RWPE2 (cell line): ENCODE measurements around the gene OSM.

Experiments
- ATAC-seq: fragments of 200-7000 bp; cut with Tn5 transposase; 3 replicates; pipeline ENCODE4 v1.9.1; 2021; ENCODE audit warnings: low read depth
- DNase-seq: peaks from one replicate; pipeline ENCODE4 v3.0.0-alpha.2; 2020; ENCODE audit warnings: low spot score
- H3K27ac ChIP-seq: fragments of 450-650 bp; 2 replicates; pipeline ENCODE4 v1.5.1; 2017; ENCODE audit warnings: mild to moderate bottlenecking; ENCODE audit not compliant: poor library complexity, severe bottlenecking
- H3K27me3 ChIP-seq: fragments of 250-450 bp; sonication (Bioruptor Pico); 2 replicates; pipeline ENCODE4 v1.5.1; 2021; ENCODE audit warnings: mild to moderate bottlenecking, moderate library complexity; ENCODE audit not compliant: insufficient read depth, poor library complexity, severe bottlenecking
- H3K36me3 ChIP-seq: fragments of 250-450 bp; sonication (Bioruptor Pico); 2 replicates; pipeline ENCODE4 v1.5.1; 2020; ENCODE audit warnings: low read depth, mild to moderate bottlenecking, moderate library complexity
- H3K4me1 ChIP-seq: fragments of 250-450 bp; sonication (Bioruptor Pico); 2 replicates; pipeline ENCODE4 v1.5.1; 2021; ENCODE audit warnings: mild to moderate bottlenecking, moderate library complexity; ENCODE audit not compliant: insufficient read depth, poor library complexity, severe bottlenecking
- H3K4me3 ChIP-seq: fragments of 250-450 bp; sonication (Bioruptor Pico); 2 replicates; pipeline ENCODE4 v1.5.1; 2021; ENCODE audit warnings: mild to moderate bottlenecking, moderate library complexity; ENCODE audit not compliant: severe bottlenecking
- H3K9me3 ChIP-seq: fragments of 250-450 bp; sonication (Bioruptor Pico); 2 replicates; pipeline ENCODE4 v1.5.1; 2021; ENCODE audit warnings: mild to moderate bottlenecking, moderate library complexity; ENCODE audit not compliant: severe bottlenecking
- TF ChIP-seq, protein P1 (sequence below): fragments of 450-650 bp; IDR thresholded peaks from one replicate; pipeline ENCODE4 v1.5.1; 2017; ENCODE audit warnings: mild to moderate bottlenecking, moderate library complexity; ENCODE audit not compliant: poor library complexity, severe bottlenecking

The OSM gene

DNA sequence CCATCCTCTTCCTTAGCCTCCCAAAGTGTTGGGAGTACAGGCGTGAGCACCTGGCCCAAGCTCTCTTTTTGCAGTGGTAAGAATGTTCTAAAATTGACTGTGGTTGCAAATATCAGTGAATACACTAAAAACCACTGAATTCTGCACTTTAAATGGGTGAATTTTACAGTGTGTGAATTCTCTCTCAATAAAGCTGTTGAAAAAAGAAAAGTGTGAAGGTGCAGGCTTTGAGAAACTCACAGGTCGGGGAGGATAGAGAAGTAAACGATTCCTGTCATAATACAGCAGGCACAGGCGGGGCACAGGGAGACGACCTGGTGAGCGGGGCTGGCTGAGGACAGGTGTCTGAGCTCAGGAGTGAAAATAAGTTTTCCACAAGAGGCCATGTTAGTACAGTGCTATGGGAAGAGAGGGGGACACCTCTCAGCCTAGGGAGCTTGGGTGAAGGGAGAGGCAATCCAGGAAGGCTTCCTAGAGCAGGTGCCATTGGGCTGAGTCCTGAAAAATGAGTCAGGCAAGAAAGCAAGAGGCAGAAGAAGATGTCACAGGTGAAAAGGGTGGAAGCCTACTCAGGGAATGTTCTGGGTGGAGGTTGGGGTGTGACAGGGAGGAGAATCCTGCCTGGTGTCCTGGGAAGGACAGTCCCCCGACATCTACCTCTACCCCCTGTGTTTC, 46.2 kb downstream of the OSM start:
- TF ChIP-seq, protein P1, sequence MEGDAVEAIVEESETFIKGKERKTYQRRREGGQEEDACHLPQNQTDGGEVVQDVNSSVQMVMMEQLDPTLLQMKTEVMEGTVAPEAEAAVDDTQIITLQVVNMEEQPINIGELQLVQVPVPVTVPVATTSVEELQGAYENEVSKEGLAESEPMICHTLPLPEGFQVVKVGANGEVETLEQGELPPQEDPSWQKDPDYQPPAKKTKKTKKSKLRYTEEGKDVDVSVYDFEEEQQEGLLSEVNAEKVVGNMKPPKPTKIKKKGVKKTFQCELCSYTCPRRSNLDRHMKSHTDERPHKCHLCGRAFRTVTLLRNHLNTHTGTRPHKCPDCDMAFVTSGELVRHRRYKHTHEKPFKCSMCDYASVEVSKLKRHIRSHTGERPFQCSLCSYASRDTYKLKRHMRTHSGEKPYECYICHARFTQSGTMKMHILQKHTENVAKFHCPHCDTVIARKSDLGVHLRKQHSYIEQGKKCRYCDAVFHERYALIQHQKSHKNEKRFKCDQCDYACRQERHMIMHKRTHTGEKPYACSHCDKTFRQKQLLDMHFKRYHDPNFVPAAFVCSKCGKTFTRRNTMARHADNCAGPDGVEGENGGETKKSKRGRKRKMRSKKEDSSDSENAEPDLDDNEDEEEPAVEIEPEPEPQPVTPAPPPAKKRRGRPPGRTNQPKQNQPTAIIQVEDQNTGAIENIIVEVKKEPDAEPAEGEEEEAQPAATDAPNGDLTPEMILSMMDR = no peak
- DNase-seq (no peak), ATAC-seq (no peak)
- Histone ChIP-seq H3K4me1 (peaks cover 3% of the 10 kb centered on the region), H3K36me3 (no peaks in the 10 kb centered on the region), H3K27me3 (no peaks in the 10 kb centered on the region), H3K9me3 (no peaks in the 10 kb centered on the region), H3K4me3 (no peak overlapping the region), H3K27ac (no peak overlapping the region)

- no peaks in the 10 kb centered on the region for H3K27me3 ChIP-seq
- ATAC-seq = no peak
- no peaks in the 10 kb centered on the region for H3K9me3 ChIP-seq
- H3K27ac ChIP-seq = no peak overlapping the region
- peaks cover 3% of the 10 kb centered on the region for H3K4me1 ChIP-seq
- no peaks in the 10 kb centered on the region for H3K36me3 ChIP-seq
- TF ChIP-seq, protein P1 = no peak
- DNase-seq = no peak
- H3K4me3 ChIP-seq = no peak overlapping the region
Observed at GRCh38 chr22:30219668-30220278, 46.9 kb downstream of the OSM start.

GRCh38 chr22:30219049-30219654, 47.5 kb downstream of the OSM start:
- peaks cover under 1% of the 10 kb centered on the region for H3K4me1 ChIP-seq
- DNase-seq (no peak), ATAC-seq (no peak)
- no peaks in the 10 kb centered on the region for H3K27me3 ChIP-seq
- H3K4me3 ChIP-seq = no peak overlapping the region
- TF ChIP-seq, protein P1 = no peak
- H3K27ac ChIP-seq = no peak overlapping the region
- no peaks in the 10 kb centered on the region for H3K36me3 ChIP-seq
- no peaks in the 10 kb centered on the region for H3K9me3 ChIP-seq

- Histone ChIP-seq H3K27me3 (no peaks in the 10 kb centered on the region), H3K36me3 (no peaks in the 10 kb centered on the region), H3K4me3 (no peak overlapping the region), H3K27ac (peak overlapping the region; percentile 7), H3K4me1 (peaks cover 4% of the 10 kb centered on the region), H3K9me3 (no peaks in the 10 kb centered on the region)
- DNase-seq (no peak), ATAC-seq (peak; percentile 56)
- TF ChIP-seq, protein P1 = no peak
Observed at GRCh38 chr22:30217698-30218560, 48.7 kb downstream of the OSM start.
